SK-N-MC (cell line): Measurements from ENCODE around the gene RWDD4.

Source experiments
- DNase-seq: peaks from one replicate; pipeline ENCODE4 v3.0.0-alpha.2; 2011; ENCODE audit warnings: low read depth, low spot score
- H3K27ac ChIP-seq: fragments of 200-600 bp; sonication (generic); 2 replicates; pipeline ENCODE4 v1.5.1; 2016; ENCODE audit warnings: mixed run types
- H3K36me3 ChIP-seq: fragments of 200-600 bp; sonication (generic); 2 replicates; pipeline ENCODE4 v1.6.1; 2017; ENCODE audit warnings: antibody characterized with exemption, low read length, mixed read lengths; ENCODE audit not compliant: insufficient read depth
- H3K4me3 ChIP-seq: fragments of 200-600 bp; sonication (generic); 2 replicates; pipeline ENCODE4 v1.5.1; 2016
- H3K9ac ChIP-seq: fragments of 200-600 bp; sonication (generic); 2 replicates; pipeline ENCODE4 v1.8.0; 2017; ENCODE audit warnings: mixed run types, mixed read lengths; ENCODE audit not compliant: insufficient read length
- H3K9me3 ChIP-seq: fragments of 200-600 bp; sonication (generic); 2 replicates; pipeline ENCODE4 v1.6.1; 2017; ENCODE audit warnings: low read depth, mild to moderate bottlenecking, antibody characterized with exemption, low read length, moderate library complexity, mixed read lengths
- EZH2 ChIP-seq: fragments of 200-600 bp; sonication (generic); IDR thresholded peaks from one replicate; pipeline ENCODE4 v1.6.1; 2017; ENCODE audit warnings: antibody characterized with exemption
- FOXP2 ChIP-seq: optimal IDR thresholded peaks from 2 replicates; pipeline ENCODE3; 2011; ENCODE audit warnings: mild to moderate bottlenecking, moderate library complexity; ENCODE audit not compliant: insufficient read depth; ENCODE audit errors: extremely low read length, control extremely low read depth
- POLR2AphosphoS5 ChIP-seq: IDR thresholded peaks from 2 replicates; pipeline ENCODE4 v1.6.1; 2012; ENCODE audit warnings: mild to moderate bottlenecking, low read depth, low read length, borderline replicate concordance

Gene RWDD4

DNA sequence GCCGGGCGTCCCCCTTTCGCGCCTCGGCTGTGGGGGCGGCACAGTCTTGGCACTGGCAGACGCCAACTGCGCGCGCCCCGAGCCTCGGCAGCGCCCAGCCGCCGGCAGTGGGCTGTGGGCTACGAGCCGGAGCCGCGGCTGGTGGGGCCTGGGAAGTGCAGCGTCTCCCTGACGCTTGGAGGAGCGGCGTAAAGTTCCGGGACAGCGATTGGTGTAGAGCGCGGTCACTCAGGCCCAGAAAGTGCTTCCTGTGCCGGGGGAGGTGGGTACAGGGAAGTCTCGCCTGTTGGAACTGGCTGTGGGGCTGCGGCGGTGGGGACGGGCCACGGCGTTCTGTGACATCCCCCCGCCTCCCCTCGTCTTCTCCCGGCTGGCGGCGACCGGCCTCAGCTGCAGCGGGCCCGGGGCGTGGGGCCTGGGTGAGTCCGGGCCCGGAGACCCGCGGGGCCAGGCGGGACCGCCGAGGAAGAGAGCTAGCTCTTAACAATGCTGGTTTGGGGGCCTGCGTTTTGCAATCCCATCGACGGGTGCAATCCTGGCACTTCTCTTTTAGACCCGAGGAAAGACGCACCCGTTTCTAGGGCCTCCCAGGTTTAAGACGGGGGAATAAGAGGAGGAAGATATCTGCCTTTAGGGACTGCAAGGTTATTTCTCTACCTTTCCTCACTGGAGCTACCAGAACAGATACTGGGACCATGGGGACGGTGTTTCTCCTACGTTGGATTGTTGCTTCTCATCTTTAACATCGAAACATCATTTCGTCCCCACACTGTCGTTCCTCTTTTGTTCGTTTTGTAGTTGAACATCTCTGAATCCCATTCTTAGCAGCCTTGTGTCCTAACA is at the start of gene RWDD4, which contains the start of gene TRAPPC11:
Gene RWDD4, minus strand, starts transcription at position 157 of the 843 bp plus-strand sequence. CDS start 233 bp downstream, outside the sequence.
Gene TRAPPC11, plus strand, starts transcription at position 265 of the 843 bp plus-strand sequence. CDS start 4,575 bp downstream, outside the sequence.
- Histone ChIP-seq H3K27ac (peak within 1 kb of the TSS; percentile 48), H3K4me3 (peak within 1 kb of the TSS; percentile 99), H3K9me3 (no peaks in the 10 kb centered on the region), H3K36me3 (peaks cover 9% of the 10 kb centered on the region; the same call in 1 of the 2 replicates), H3K9ac (peak within 1 kb of the TSS; percentile 93)
- peak; percentile 55; the same call in 1 of the 2 replicates for TF ChIP-seq POLR2AphosphoS5
- TF ChIP-seq EZH2, result no peak
- DNase-seq, result peak; percentile 95

DNA sequence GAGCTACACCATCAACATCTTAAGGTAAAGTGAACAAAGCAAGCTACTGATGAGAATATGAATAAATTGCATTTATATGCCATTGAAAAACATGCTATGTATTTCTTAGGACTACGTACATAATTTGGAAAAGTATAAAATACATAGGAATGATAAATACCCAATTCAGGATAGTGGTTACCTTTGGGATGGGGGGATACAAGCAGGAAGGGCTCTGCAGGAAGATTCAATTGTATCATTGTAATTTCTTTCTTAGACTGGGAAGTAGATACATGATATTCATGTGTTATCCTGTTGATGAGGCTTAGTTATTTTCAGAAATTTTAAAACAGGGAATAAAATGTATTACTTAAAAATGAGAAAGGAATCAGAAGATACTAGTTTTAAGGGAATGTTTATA is 43.5 kb upstream of the RWDD4 start:
- no peak overlapping the region for H3K9ac ChIP-seq
- H3K4me3 ChIP-seq, result no peak overlapping the region
- DNase-seq, result no peak
- no peak overlapping the region for H3K27ac ChIP-seq
- peaks cover 66% of the 10 kb centered on the region for H3K36me3 ChIP-seq
- H3K9me3 ChIP-seq, result no peaks in the 10 kb centered on the region
- TF ChIP-seq FOXP2 (no peak), EZH2 (no peak), POLR2AphosphoS5 (no peak)

DNA sequence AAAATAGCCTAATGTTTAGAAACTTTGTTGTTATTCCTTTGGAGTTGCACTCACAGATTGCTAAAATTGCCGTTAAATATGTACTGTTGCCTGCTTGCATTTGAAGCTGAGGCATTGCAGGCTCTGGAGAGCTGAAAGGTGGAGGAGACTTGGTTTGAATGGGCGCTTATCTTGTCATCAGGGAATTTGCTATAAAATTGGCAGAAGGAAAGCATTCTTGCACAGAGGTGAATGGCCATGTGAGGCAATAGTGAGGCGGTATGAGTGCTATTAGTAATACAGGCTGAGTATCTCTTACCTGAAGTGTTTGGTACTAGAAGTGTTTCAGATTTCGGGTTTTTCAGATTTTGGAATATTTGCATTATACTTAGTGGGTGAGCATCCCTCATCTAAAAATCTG is 41.4 kb upstream of the RWDD4 start:
- Histone ChIP-seq H3K9ac (no peak overlapping the region), H3K36me3 (peaks cover 81% of the 10 kb centered on the region), H3K27ac (no peak overlapping the region), H3K9me3 (no peaks in the 10 kb centered on the region), H3K4me3 (no peak overlapping the region)
- TF ChIP-seq FOXP2 (no peak), EZH2 (no peak), POLR2AphosphoS5 (no peak)
- DNase-seq, result no peak

DNA sequence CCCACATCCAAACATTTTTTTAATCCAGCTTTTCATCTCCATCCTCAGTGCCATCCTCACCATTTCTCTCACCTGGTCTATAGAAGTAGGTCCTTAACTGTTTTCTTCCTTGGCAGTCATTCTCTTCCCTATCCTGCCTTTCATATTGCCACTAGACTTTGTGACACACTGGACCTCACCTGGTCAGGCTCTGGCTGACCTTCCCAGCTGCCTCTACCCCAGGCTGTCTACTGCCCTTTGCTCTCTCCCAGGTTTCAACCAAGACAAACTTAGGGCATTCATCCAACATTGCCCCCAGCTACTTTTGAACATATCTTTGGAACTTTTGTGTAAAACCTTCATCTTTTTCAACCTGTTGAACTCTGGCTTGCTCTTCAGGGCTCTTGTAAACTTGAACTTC is 39.9 kb upstream of the RWDD4 start:
- no peaks in the 10 kb centered on the region for H3K9me3 ChIP-seq
- H3K36me3 ChIP-seq, result peaks cover 91% of the 10 kb centered on the region
- no peak for DNase-seq
- H3K9ac ChIP-seq, result no peak overlapping the region
- no peak overlapping the region for H3K4me3 ChIP-seq
- no peak overlapping the region for H3K27ac ChIP-seq
- TF ChIP-seq FOXP2 (no peak), EZH2 (no peak), POLR2AphosphoS5 (no peak)

DNA sequence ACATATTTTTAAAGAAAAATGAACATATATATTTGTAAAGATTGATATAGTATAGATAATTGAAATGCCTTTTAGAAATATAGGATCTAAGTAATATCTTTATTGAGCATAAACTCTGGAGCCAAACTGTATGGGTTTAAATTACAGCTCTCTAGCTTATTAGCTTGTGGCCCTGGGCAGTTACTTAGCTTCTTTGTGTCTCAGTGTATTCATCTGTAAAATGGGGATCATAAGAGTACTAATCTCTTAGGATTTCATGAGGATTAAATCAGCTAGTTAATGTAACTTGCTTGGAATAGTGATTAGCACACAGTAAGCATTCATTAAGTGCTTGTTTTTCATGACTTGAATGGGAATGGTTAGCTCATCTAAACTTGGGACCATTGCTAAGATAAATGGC is 32.9 kb upstream of the RWDD4 start:
- peaks cover 54% of the 10 kb centered on the region for H3K36me3 ChIP-seq
- no peak overlapping the region for H3K4me3 ChIP-seq
- H3K27ac ChIP-seq, result no peak overlapping the region
- no peak overlapping the region for H3K9ac ChIP-seq
- no peak for DNase-seq
- H3K9me3 ChIP-seq, result no peaks in the 10 kb centered on the region
- TF ChIP-seq EZH2 (no peak), FOXP2 (no peak), POLR2AphosphoS5 (no peak)

DNA sequence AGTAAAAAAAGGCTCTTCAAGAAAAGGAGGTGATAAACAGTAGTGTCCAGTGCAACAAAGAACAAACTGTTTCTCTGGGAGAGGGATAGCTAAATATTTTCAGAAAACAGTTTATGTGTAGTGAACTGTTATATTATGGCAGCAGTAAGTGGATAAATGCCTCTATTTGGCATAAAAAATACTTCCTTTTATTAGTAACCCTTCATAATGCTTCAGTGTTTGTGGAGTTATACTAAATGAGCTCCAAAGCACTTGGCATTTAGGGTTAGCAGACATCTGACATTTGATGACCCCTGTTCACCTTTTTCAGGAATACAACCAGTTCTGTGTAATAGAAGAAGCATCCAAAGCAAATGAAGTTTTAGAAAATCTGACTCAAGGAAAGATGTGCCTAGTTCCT is 32.0 kb upstream of the RWDD4 start:
- no peak overlapping the region for H3K9ac ChIP-seq
- H3K9me3 ChIP-seq, result no peaks in the 10 kb centered on the region
- TF ChIP-seq EZH2 (no peak), FOXP2 (no peak), POLR2AphosphoS5 (no peak)
- no peak overlapping the region for H3K4me3 ChIP-seq
- DNase-seq, result no peak
- peaks cover 50% of the 10 kb centered on the region for H3K36me3 ChIP-seq
- H3K27ac ChIP-seq, result no peak overlapping the region

DNA sequence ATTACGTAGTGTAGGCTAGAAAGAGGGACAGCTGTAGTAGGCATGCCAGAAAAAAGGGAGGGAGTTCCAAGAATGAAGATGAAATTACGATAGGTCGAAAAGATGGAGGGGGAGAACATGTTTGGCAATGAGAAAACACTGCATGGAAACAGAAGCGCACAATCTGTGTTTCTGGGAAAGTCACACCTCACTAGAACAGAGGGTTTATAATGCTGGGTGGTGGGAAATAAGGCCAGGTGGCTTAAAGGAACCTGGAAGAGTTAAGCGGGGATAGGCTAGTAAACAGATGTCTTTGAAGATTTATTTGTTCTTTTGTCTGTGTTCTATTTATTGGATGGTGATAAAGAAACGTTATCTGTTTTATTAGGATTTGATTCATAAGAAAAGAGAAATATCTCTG is 29.2 kb upstream of the RWDD4 start:
- H3K4me3 ChIP-seq, result no peak overlapping the region
- no peak for DNase-seq
- H3K36me3 ChIP-seq, result peaks cover 50% of the 10 kb centered on the region
- TF ChIP-seq POLR2AphosphoS5, result no peak
- H3K9me3 ChIP-seq, result no peaks in the 10 kb centered on the region
- no peak overlapping the region for H3K27ac ChIP-seq
- no peak overlapping the region for H3K9ac ChIP-seq

DNA sequence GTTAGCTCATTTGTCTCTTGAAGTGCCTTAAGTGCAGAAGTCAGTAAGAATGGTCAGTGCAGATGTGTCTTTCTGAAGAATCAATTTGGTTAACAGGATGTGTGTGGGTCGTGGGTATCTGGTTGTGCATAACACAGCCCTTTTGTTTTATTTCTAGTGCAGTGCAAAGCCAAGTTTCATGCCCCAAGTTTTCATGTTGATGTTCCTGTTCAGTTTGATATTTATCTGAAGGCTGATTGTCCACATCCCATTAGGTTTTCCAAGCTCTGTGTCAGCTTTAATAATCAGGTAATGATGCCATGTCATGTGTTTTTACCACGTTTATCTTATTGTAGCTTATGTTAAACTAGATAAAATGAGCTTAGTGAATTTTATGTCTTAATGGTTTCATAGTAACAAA is 27.5 kb upstream of the RWDD4 start:
- TF ChIP-seq FOXP2 (no peak), EZH2 (no peak), POLR2AphosphoS5 (no peak)
- peaks cover 49% of the 10 kb centered on the region for H3K36me3 ChIP-seq
- H3K9me3 ChIP-seq, result no peaks in the 10 kb centered on the region
- DNase-seq, result no peak
- no peak overlapping the region for H3K9ac ChIP-seq
- H3K27ac ChIP-seq, result no peak overlapping the region
- H3K4me3 ChIP-seq, result no peak overlapping the region

DNA sequence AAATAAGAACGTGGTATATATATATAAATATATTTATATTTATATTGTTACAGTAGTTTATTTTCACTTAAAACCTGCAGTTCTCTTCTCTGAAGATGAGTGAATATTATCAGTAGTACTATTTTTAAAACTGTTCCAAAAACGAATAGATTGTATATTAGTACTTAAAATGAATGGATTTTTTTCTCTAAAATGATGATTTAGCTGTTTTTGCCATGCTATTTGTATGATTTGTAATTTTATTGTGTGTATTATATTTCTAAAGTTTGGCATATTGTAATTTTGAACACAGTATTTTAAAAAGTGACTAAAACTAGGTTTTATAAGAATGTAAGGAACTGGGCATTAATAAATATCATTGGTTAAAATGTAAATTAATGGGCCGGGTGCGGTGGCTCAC is 22.1 kb upstream of the RWDD4 start:
- no peak for DNase-seq
- no peak for TF ChIP-seq POLR2AphosphoS5
- TF ChIP-seq EZH2, result no peak
- TF ChIP-seq FOXP2, result no peak

More for the DNA sequence above, 22.1 kb upstream of the RWDD4 start:
- Histone ChIP-seq H3K27ac (no peak overlapping the region), H3K36me3 (peaks cover 63% of the 10 kb centered on the region), H3K9ac (no peak overlapping the region), H3K4me3 (no peak overlapping the region), H3K9me3 (no peaks in the 10 kb centered on the region)
